ENCODE data around the gene RPS21.

- TF ChIP-seq ZNF274 (IDR thresholded peaks at IDR 0.05; ENCODE audit: low read depth, low read length) (no peak), YY1 (IDR thresholded peaks at IDR 0.05; ENCODE audit: insufficient read depth, insufficient read length) (no peak)
Measured at GRCh38 chr20:62337558-62338293, 49.2 kb upstream of the RPS21 start.

All from NT2/D1 (cell line).